ENCODE results near the gene LIMK2. TPM values are rescaled to one million over a fixed set of nuclear protein-coding genes. Genes with fewer than 3 reads are reported as not detected.

Gene LIMK2
- total and polyA plus RNA-seq, 9 of the 15 experiments (the other 6 are each of a cell fraction or from before 2014, with no cell fraction given) = 1.1 to 14.5 (median 8.5) TPM

DNA sequence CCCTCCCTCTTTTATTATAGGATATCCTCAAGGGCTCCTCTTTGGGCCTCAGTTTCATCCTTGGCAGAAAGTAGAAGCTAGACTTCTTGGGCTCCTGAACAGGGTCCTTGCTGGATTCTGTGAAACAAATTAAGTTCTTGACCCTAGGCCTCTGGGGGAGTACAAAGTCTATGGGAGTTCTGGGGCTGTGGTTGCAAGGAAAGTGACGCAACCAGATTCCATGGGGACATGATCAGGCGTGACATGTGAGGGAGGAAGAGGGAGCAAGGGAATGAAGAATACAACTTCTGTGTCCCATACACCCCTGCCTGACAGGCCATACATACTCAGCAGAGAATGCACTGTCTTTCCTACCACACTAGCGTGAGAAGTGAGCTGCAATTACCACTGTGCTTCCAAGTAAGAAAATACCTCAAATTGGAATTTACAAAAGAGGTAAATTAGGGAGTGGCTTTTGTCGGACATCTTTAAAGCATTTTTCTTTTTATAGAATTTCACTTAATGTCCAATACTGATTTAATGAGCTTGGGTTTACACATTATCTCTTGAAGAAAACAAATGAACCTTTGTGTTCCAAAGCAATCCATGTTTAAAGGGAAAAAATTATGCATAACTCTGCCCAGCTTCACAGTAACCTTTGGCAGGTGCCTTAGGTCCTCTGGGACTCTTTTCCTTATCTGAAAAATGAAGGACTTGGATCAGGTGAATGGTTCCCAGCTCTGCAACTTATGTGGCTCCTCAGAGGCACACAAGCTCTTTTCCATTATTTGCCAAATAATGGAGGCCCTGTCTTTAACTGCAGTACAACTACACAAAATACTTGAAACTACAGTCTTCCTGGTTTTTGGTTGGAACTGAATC, 38.9 kb downstream of the LIMK2 start:
- no peak for TF ChIP-seq ZEB2 (IDR thresholded peaks at IDR 0.05)
- no peak for TF ChIP-seq PYGO2 (tag; IDR thresholded peaks at IDR 0.05)
- TF ChIP-seq MYNN (IDR thresholded peaks at IDR 0.05) = no peak
- TF ChIP-seq MYNN (CRISPR knock-in tag; IDR thresholded peaks at IDR 0.05) = no peak
- TF ChIP-seq E2F3 (CRISPR knock-in tag; IDR thresholded peaks at IDR 0.05) = no peak
- TF ChIP-seq POLR2B (IDR thresholded peaks at IDR 0.05; ENCODE audit: low read depth, partially characterized antibody) = no peak
- no peak for TF ChIP-seq KLF13 (tag; IDR thresholded peaks at IDR 0.05; ENCODE audit: borderline replicate concordance, low read depth)
- TF ChIP-seq NR2C2 (CRISPR knock-in tag; IDR thresholded peaks at IDR 0.05) = no peak
- no peak for TF ChIP-seq NR2C2 (tag; IDR thresholded peaks at IDR 0.05)
- no peak for TF ChIP-seq ZNF217 (CRISPR knock-in tag; IDR thresholded peaks at IDR 0.05)

More for the DNA sequence above, 38.9 kb downstream of the LIMK2 start:
- ChIA-PET CTCF (ENCODE audit: low intra/inter-chr PET ratio) (no interaction called here), POLR2A (interaction anchor here (1.0 to 1.4 kb wide), 4 partner anchors 10 to 41 kb away, joined by 3 to 5 read pairs (median 4); partner anchors contain the start of gene PIK3IP1)
- Histone ChIP-seq H3K9ac (ENCODE audit: insufficient read depth in 1 of 2, low read depth in 2 of 2, low read length in 2 of 2) (no peak overlapping the region), H4K20me1 (replicated peaks; ENCODE audit: control insufficient read depth, insufficient read depth, low read length) (peaks cover 4% of the 10 kb centered on the region; the same call in 1 of the 2 replicates), H3K79me2 (ENCODE audit: control insufficient read depth, insufficient read depth, low read length) (no peaks in the 10 kb centered on the region), H3K4me3 (no peak overlapping the region), H3K9me1 (ENCODE audit: control insufficient read depth, insufficient read depth, low read length) (peaks cover 4% of the 10 kb centered on the region), H3K27ac (ENCODE audit: extremely low read depth, low read depth, low read length) (no peak overlapping the region), H2AFZ (ENCODE audit: low read depth, low read length) (no peak overlapping the region), H3K9me3 (replicated peaks; ENCODE audit: control insufficient read depth, insufficient read depth, low read depth, low read length) (no peaks in the 10 kb centered on the region), H3K27me3 (ENCODE audit: control insufficient read depth in 2 of 2, insufficient read depth in 2 of 2, low read length in 2 of 2) (no peaks in the 10 kb centered on the region), H3K36me3 (ENCODE audit: control insufficient read depth, insufficient read depth, low read length) (peaks cover 5% of the 10 kb centered on the region; the same call in 2 of the 3 replicates), H3K4me1 (replicated peaks in 1 of 2; ENCODE audit: control insufficient read depth in 2 of 2, insufficient read depth in 2 of 2, low read length in 2 of 2) (peaks cover 6 to 7% of the 10 kb centered on the region in 2 experiments; a peak in 4 of 5 replicates), H3K4me2 (ENCODE audit: insufficient read depth, low read length) (no peak overlapping the region)
- DNase-seq (ENCODE audit: extremely low read depth in 1 of 4, low spot score in 3 of 4) = no peak
- no peak for FAIRE-seq
- in situ Hi-C loops (cut with MboI) (no loop called here), intact Hi-C loops (cut with micrococcal nuclease) (no loop called here)
- BruUV-seq (replicated peaks) = no TSS peak
- ATAC-seq = no peak
- 80% methylated on average over 4 of the region's 4 CpGs for WGBS (ENCODE audit: insufficient coverage, low coverage, missing lambda C conversion rate)

All from K562 (cell line).